Measurements from ENCODE around the gene DPP7. TPM values are rescaled to one million over a fixed set of nuclear protein-coding genes. Genes with fewer than 3 reads are reported as not detected.
"Not testable (repeated sequence)": the region's sequence is repeated elsewhere in the genome, so short reads cannot be mapped to it uniquely, and the experiment has no call there.

DPP7 gene
- total RNA-seq, 1 donor from 2014 or later = 259 TPM

DNA sequence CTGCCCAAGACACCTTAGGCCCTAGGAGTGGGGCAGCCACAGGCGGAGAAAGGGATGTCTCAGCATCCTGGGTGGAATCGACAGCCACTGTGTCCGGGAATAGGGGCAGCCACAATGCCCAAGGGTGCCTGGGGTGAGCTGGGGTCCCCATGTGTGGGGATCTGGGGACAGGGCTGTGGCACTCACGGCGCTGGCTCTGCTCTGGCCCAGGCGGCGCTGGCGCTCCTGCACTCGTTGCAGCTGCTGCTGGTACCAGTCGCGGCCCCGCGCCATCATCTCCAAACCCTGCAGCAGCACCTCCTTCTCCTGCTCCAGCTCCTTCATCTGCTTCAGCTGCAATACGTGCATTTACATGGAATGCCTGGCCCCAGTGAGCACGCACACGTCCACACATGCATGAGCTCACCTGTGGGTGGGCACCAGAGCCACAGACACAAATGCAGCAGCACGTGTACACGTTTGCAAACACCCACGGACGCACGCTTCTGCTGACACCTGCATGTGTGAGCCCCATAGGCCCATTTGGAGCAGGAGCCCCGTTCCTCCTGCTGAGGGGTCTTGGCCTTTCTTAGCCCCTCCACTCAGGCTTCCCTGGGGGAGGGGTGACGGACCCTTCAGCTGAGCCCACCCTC lies 49.1 kb downstream of the DPP7 start:
- no peak overlapping the region for H3K4me3 Mint-ChIP-seq
- H3K36me3 Mint-ChIP-seq (ENCODE audit: low read depth) = no peaks in the 10 kb centered on the region
- ChIA-PET POLR2A (interaction anchor here (1.7 kb wide), 1 partner anchor 175 kb away, joined by 6 read pairs; the partner anchor contains the start of gene TUBB4B), CTCF (interaction anchor here (1.1 to 3.4 kb wide), 5 partner anchors 11 to 171 kb away, joined by 3 to 21 read pairs (median 4); partner anchors contain the start of genes ABCA2, NPDC1 and UAP1L1)
- DNase-seq (no peak), ATAC-seq (ENCODE audit: low read depth) (no peak)
- TF ChIP-seq, protein P1, sequence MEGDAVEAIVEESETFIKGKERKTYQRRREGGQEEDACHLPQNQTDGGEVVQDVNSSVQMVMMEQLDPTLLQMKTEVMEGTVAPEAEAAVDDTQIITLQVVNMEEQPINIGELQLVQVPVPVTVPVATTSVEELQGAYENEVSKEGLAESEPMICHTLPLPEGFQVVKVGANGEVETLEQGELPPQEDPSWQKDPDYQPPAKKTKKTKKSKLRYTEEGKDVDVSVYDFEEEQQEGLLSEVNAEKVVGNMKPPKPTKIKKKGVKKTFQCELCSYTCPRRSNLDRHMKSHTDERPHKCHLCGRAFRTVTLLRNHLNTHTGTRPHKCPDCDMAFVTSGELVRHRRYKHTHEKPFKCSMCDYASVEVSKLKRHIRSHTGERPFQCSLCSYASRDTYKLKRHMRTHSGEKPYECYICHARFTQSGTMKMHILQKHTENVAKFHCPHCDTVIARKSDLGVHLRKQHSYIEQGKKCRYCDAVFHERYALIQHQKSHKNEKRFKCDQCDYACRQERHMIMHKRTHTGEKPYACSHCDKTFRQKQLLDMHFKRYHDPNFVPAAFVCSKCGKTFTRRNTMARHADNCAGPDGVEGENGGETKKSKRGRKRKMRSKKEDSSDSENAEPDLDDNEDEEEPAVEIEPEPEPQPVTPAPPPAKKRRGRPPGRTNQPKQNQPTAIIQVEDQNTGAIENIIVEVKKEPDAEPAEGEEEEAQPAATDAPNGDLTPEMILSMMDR (IDR thresholded peaks at IDR 0.05) = no peak
- no peaks in the 10 kb centered on the region for H3K9me3 Mint-ChIP-seq
- H3K4me1 Mint-ChIP-seq = peaks cover 10% of the 10 kb centered on the region
- no peak overlapping the region for H3K27ac Mint-ChIP-seq
- intact Hi-C loops (cut with micrococcal nuclease) = loop anchor here (5.0 kb wide), 1 partner anchor 38 kb away; the partner anchor contains the start of gene ABCA2
- H3K27me3 Mint-ChIP-seq = peaks cover 6% of the 10 kb centered on the region

DNA sequence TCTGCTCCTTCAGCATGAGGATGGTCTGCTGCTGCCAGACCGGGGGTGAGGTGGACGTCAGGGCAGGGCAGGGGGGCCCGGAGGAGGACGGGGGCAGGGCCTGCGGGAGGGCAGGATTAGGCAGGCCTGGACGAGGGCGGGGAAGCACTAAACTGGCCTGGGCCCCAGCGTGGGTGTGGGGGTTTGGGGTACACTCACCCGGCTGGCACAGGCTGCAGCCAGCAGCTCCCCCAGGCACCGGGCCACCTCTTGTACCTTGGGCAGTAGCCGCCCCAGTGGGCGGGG lies 49.7 kb downstream of the DPP7 start:
- ChIA-PET CTCF (interaction anchor here (1.1 to 2.1 kb wide), 4 partner anchors 12 to 36 kb away, joined by 3 to 12 read pairs (median 5); partner anchors contain the start of gene UAP1L1), POLR2A (interaction anchor here (0.6 kb wide), 1 partner anchor 22 kb away, joined by 14 read pairs; no protein-coding TSS in a partner anchor)

DNA sequence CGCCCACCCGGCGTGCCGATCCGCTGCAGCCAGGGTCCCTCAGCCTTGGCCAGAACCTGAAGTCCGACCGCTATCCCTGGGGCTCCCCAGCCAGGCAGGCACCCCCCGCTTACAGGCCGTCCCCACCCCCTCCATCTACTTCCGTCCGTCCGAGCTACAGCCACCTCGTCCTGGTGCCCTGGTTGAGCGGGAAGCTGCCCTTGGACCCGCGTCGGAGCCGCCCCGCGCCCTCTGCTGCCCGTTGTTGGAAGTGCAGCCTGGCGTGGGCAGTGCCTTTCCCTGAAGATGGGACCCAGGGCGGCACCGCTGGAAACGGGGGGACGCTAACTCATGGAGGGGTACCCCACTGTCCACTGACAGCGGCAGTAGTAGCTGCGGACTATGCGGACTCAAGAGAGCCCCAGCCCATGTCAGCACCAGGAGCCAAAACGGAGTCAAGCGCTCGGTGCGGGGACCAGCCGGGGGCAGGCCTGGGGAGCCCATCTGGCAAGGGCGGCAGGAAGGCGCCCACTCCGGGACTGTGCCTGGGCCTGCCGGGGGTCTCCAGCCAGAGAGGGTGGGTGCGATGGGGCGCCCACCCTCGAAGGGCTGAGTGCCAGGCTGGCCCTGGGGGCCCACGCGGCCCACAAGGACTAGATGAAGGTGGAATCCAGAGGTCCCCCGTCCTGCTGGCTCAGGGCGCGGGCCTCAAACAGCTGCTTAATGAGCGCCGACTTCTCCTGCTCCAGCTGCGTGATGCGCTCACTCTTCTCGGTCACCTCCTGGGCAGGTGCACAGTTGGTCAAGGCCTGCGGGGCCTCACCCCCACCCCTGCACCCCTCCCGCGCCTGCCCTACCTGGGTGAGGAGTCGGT lies 50.3 kb downstream of the DPP7 start:
- ChIA-PET CTCF (interaction anchor here (0.6 to 2.1 kb wide), 8 partner anchors 12 to 116 kb away, joined by 3 to 12 read pairs (median 4); partner anchors contain the start of gene UAP1L1), POLR2A (interaction anchor here (0.6 kb wide), 1 partner anchor 22 kb away, joined by 14 read pairs; no protein-coding TSS in a partner anchor)
- H3K4me3 Mint-ChIP-seq = no peak overlapping the region
- intact Hi-C loops (cut with micrococcal nuclease) = loop anchor here (1.0 kb wide), 1 partner anchor 277 kb away; no protein-coding TSS in a partner anchor
- peaks cover 8% of the 10 kb centered on the region for H3K4me1 Mint-ChIP-seq
- H3K36me3 Mint-ChIP-seq (ENCODE audit: low read depth) = no peaks in the 10 kb centered on the region
- H3K27me3 Mint-ChIP-seq = peaks cover 6% of the 10 kb centered on the region
- TF ChIP-seq, protein P1 (IDR thresholded peaks at IDR 0.05) = peak; percentile 87
- DNase-seq = peak; percentile 65
- ATAC-seq (ENCODE audit: low read depth) = peak; percentile 26
- no peaks in the 10 kb centered on the region for H3K9me3 Mint-ChIP-seq
- no peak overlapping the region for H3K27ac Mint-ChIP-seq

More for the DNA sequence above, 49.7 kb downstream of the DPP7 start:
- intact Hi-C loops (cut with micrococcal nuclease) = loop anchor here (1.0 to 5.0 kb wide), 2 partner anchors 38 to 278 kb away; partner anchors contain the start of gene ABCA2
- H3K27ac Mint-ChIP-seq = no peak overlapping the region
- TF ChIP-seq, protein P1 (IDR thresholded peaks at IDR 0.05) = no peak
- H3K4me3 Mint-ChIP-seq = no peak overlapping the region
- ATAC-seq (ENCODE audit: low read depth) (no peak), DNase-seq (no peak)
- no peaks in the 10 kb centered on the region for H3K9me3 Mint-ChIP-seq
- peaks cover 6% of the 10 kb centered on the region for H3K27me3 Mint-ChIP-seq
- peaks cover 9% of the 10 kb centered on the region for H3K4me1 Mint-ChIP-seq
- no peaks in the 10 kb centered on the region for H3K36me3 Mint-ChIP-seq (ENCODE audit: low read depth)

DNA sequence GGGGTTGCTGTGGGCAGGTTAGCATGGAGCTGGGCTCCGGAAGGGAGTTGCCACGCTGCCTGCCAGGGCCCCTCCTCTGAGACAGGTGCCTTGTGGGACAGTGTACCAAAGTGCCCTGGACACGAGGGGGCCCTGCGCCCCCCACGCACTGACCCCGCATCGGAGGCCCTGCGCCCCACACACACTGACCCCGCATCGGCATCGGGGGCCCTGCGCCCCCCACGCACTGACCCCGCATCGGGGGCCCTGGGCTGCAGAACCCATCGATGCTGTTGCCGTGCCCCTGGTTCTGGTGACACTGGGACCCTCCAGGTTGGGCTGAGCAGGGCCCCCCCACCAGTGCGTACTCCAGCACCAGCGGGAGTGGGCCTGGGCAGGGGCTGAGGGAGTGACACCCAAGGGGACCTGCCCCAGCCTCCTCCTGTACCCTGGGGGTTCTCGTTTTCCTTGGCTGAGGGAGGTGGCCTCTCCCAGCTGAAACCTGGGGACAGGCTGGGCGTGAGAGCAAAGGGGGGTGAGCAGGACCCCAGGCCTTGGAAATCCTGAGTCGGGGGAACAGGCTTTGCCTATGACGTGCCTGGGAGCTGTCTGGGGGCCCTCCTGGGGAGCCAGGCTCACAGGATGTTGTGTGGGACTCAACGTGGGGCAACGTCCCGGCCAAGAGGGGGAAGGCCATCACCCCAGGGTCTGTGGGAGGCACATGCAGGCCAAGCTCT lies 51.1 kb downstream of the DPP7 start:
- Mint-ChIP-seq H3K27me3 (peaks cover 6% of the 10 kb centered on the region), H3K4me1 (peaks cover 8% of the 10 kb centered on the region), H3K4me3 (no peak overlapping the region), H3K9me3 (no peaks in the 10 kb centered on the region), H3K27ac (no peak overlapping the region), H3K36me3 (ENCODE audit: low read depth) (no peaks in the 10 kb centered on the region)
- TF ChIP-seq, protein P1 (IDR thresholded peaks at IDR 0.05) = no peak
- ATAC-seq (ENCODE audit: low read depth) = no peak
- intact Hi-C loops (cut with micrococcal nuclease) = loop anchor here (1.0 kb wide), 1 partner anchor 276 kb away; no protein-coding TSS in a partner anchor
- no peak for DNase-seq
- ChIA-PET POLR2A (no interaction called here), CTCF (interaction anchor here (0.6 to 2.1 kb wide), 7 partner anchors 13 to 115 kb away, joined by 3 to 12 read pairs (median 4); partner anchors contain the start of gene UAP1L1)

DNA sequence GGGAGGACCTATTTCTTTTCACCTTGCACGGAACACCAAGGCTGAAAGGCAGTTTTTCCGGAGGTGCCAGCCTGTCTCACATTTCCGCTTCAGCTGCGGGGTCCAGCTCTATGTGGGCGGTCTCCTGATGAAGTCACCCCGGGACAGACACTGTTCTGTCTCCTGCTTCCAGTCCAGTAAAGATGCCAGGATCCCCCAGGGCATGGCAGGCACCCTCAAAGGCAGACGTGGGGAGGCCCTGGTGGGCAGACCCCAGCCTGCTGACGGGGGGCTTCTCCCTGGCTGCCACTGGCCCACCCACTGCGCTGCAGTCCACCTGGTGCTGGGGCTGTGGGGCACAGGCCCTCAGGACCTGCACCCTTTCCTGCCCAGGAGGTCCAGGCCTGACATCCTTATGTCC lies 51.7 kb downstream of the DPP7 start:
- H3K36me3 Mint-ChIP-seq (ENCODE audit: low read depth); H3K4me1 Mint-ChIP-seq; H3K9me3 Mint-ChIP-seq; POLR2A ChIA-PET; H3K27me3 Mint-ChIP-seq; ATAC-seq (ENCODE audit: low read depth); H3K4me3 Mint-ChIP-seq; DNase-seq; intact Hi-C loops (cut with micrococcal nuclease); H3K27ac Mint-ChIP-seq: not testable (repeated sequence)
- CTCF ChIA-PET = interaction anchor here (2.1 kb wide), 1 partner anchor 16 kb away, joined by 12 read pairs; no protein-coding TSS in a partner anchor
